GM12891 (cell line): ENCODE data around the gene MIPOL1.

Source experiments
- POLR2A ChIP-seq: IDR thresholded peaks from 2 replicates; pipeline ENCODE4 v1.6.1; 2011; ENCODE audit warnings: low read depth, low read length, control low read depth
- POLR2AphosphoS5 ChIP-seq: IDR thresholded peaks from 2 replicates; pipeline ENCODE4 v1.6.1; 2011; ENCODE audit warnings: low read depth, low read length, control low read depth
- SPI1 ChIP-seq: IDR thresholded peaks from 2 replicates; pipeline ENCODE4 v1.6.1; 2011; ENCODE audit warnings: low read depth, low read length, control low read depth
- TAF1 ChIP-seq: IDR thresholded peaks from 2 replicates; pipeline ENCODE4 v1.6.1; 2011; ENCODE audit warnings: low read depth, low read length, control low read depth

- no peak for TF ChIP-seq POLR2A
- no peak for TF ChIP-seq POLR2AphosphoS5
- no peak for TF ChIP-seq SPI1
- no peak for TF ChIP-seq TAF1
These were observed 356.3 kb downstream of the MIPOL1 start for GRCh38 chr14:37553935-37554550.
